Fibroblast of lung (primary cell): ENCODE measurements around the gene MESD. TPM values are rescaled to one million over a fixed set of nuclear protein-coding genes. Genes with fewer than 3 reads are reported as not detected.
A peak's percentile ranks its signal among the peaks of the same experiment; 100 is the strongest.

Experiments used
- DNase-seq, 2 donors: peaks; one replicate each; pipeline versions ENCODE4 v3.0.0 to v3.0.0-alpha.2; 2010; ENCODE audit warnings: low read depth in 2 of 2
- H2AFZ ChIP-seq: 2 replicates; pipeline ENCODE4 v1.5.1; 2012; ENCODE audit warnings: low read length, control low read depth, inconsistent platforms
- H3K27ac ChIP-seq: 2 replicates; pipeline ENCODE4 v1.5.1; 2011; ENCODE audit warnings: low read length, control low read depth; ENCODE audit not compliant: insufficient read depth
- H3K27me3 ChIP-seq: 2 replicates; pipeline ENCODE4 v1.5.1; 2011; ENCODE audit warnings: mild to moderate bottlenecking, low read length; ENCODE audit not compliant: control insufficient read depth, insufficient read depth
- H3K36me3 ChIP-seq: 2 replicates; pipeline ENCODE4 v1.5.1; 2011; ENCODE audit warnings: low read length; ENCODE audit not compliant: control insufficient read depth, insufficient read depth
- H3K4me1 ChIP-seq: 2 replicates; pipeline ENCODE4 v1.5.1; 2011; ENCODE audit warnings: low read length; ENCODE audit not compliant: control insufficient read depth, insufficient read depth; ENCODE audit errors: extremely low read depth
- H3K4me2 ChIP-seq: 2 replicates; pipeline ENCODE4 v1.5.1; 2011; ENCODE audit warnings: low read length, control low read depth; ENCODE audit not compliant: insufficient read depth; ENCODE audit errors: extremely low read depth
- H3K4me3 ChIP-seq, 4 experiments: fragments of 200-600 bp in 1 of 4; sonication (generic) in 1 of 4; replicated peaks in 1 of 4; 2 replicates each; pipeline ENCODE4 v1.5.1; 2011 to 2016; ENCODE audit warnings: low read length in 4 of 4, low read depth in 3 of 4, mild to moderate bottlenecking in 3 of 4, control low read depth in 2 of 4, inconsistent platforms in 1 of 4, mixed read lengths in 1 of 4; ENCODE audit not compliant: insufficient read depth in 1 of 4; ENCODE audit errors: control extremely low read depth in 1 of 4
- H3K79me2 ChIP-seq: 2 replicates; pipeline ENCODE4 v1.5.1; 2012; ENCODE audit warnings: mild to moderate bottlenecking, low read length, inconsistent platforms; ENCODE audit not compliant: control insufficient read depth, insufficient read depth
- H3K9ac ChIP-seq: 2 replicates; pipeline ENCODE4 v1.5.1; 2011; ENCODE audit warnings: mild to moderate bottlenecking, low read length, control low read depth; ENCODE audit not compliant: insufficient read depth
- H3K9me3 ChIP-seq: 2 replicates; pipeline ENCODE4 v1.5.1; 2012; ENCODE audit warnings: low read depth, low read length; ENCODE audit not compliant: control insufficient read depth, insufficient read depth
- H4K20me1 ChIP-seq: 2 replicates; pipeline ENCODE4 v1.5.1; 2011; ENCODE audit warnings: low read length; ENCODE audit not compliant: control insufficient read depth, insufficient read depth; ENCODE audit errors: extremely low read depth
- CTCF ChIP-seq, 2 donors: IDR thresholded peaks in 1 of 2; conservative IDR thresholded peaks in 1 of 2; 1 replicate in 1 of 2; 2 replicates in 1 of 2; pipeline ENCODE4 v1.5.1; 2011 to 2012; ENCODE audit warnings: low read length in 2 of 2, control low read depth in 1 of 2, inconsistent platforms in 1 of 2, low read depth in 1 of 2, mild to moderate bottlenecking in 1 of 2
- EZH2 ChIP-seq: IDR thresholded peaks from 2 replicates; pipeline ENCODE4 v1.5.1; 2012; ENCODE audit warnings: low read length, control low read depth, mild to moderate bottlenecking; ENCODE audit errors: missing control alignments
- polyA plus RNA-seq, 2 donors: library from polyadenylated mRNA; depleted of rRNA in 1 of 2; stranded (reverse) in 1 of 2; unstranded in 1 of 2; fragments of >200 nt; gene quantifications; 2 replicates each; pipeline ENCODE4 v1.2.1, GENCODE V29; 2011 to 2012; ENCODE audit warnings: missing spikeins in 1 of 2
- total RNA-seq: library from RNA; depleted of rRNA; stranded (reverse); fragments of >200 nt; gene quantifications from 2 replicates; pipeline ENCODE4 v1.2.1, GENCODE V29; 2014

The MESD gene
- total and polyA plus RNA-seq, 2 donors (not counting 1 experiment from before 2014, with no cell fraction given): 21.3 to 26.0 TPM

GRCh38 chr15:80912673-80913072, 76.9 kb downstream of the MESD start:
- no peak overlapping the region for H3K27ac ChIP-seq
- no peak overlapping the region for H3K4me3 ChIP-seq
- no peak overlapping the region for H3K4me2 ChIP-seq
- no peaks in the 10 kb centered on the region for H3K9me3 ChIP-seq
- no peaks in the 10 kb centered on the region for H3K27me3 ChIP-seq
- no peaks in the 10 kb centered on the region for H3K4me1 ChIP-seq
- H4K20me1 ChIP-seq: no peaks in the 10 kb centered on the region
- no peak for DNase-seq
- no peak overlapping the region for H2AFZ ChIP-seq
- no peak for TF ChIP-seq CTCF (conservative IDR thresholded peaks at IDR 0.05 in 1 of 2, IDR thresholded peaks at IDR 0.05 in 1 of 2; ENCODE audit: low read depth in 1 of 2, low read length in 2 of 2)
- TF ChIP-seq EZH2: no peak
- H3K36me3 ChIP-seq: peaks cover 20% of the 10 kb centered on the region
- no peaks in the 10 kb centered on the region for H3K79me2 ChIP-seq
- H3K9ac ChIP-seq: no peak overlapping the region

GRCh38 chr15:80911821-80912220, 77.8 kb downstream of the MESD start:
- DNase-seq: no peak
- H4K20me1 ChIP-seq: no peaks in the 10 kb centered on the region
- H3K4me2 ChIP-seq: no peak overlapping the region
- H3K4me3 ChIP-seq: no peak overlapping the region
- H3K27ac ChIP-seq: no peak overlapping the region
- H3K9me3 ChIP-seq: no peaks in the 10 kb centered on the region
- no peaks in the 10 kb centered on the region for H3K79me2 ChIP-seq
- peaks cover 18% of the 10 kb centered on the region for H3K36me3 ChIP-seq
- H3K4me1 ChIP-seq: no peaks in the 10 kb centered on the region
- TF ChIP-seq EZH2: no peak
- no peak overlapping the region for H2AFZ ChIP-seq
- no peaks in the 10 kb centered on the region for H3K27me3 ChIP-seq
- H3K9ac ChIP-seq: no peak overlapping the region

- H4K20me1 ChIP-seq: no peaks in the 10 kb centered on the region
- TF ChIP-seq CTCF (conservative IDR thresholded peaks at IDR 0.05 in 1 of 2, IDR thresholded peaks at IDR 0.05 in 1 of 2; ENCODE audit: low read depth in 1 of 2, low read length in 2 of 2): no peak
- TF ChIP-seq EZH2: no peak
- H3K79me2 ChIP-seq: no peaks in the 10 kb centered on the region
- H3K4me3 ChIP-seq: no peak overlapping the region
- no peak overlapping the region for H3K9ac ChIP-seq
- no peaks in the 10 kb centered on the region for H3K4me1 ChIP-seq
- H3K27ac ChIP-seq: no peak overlapping the region
- peaks cover 21% of the 10 kb centered on the region for H3K36me3 ChIP-seq
- H3K27me3 ChIP-seq: no peaks in the 10 kb centered on the region
- peak; percentile 27 to 50 for DNase-seq
- no peak overlapping the region for H3K4me2 ChIP-seq
- no peak overlapping the region for H2AFZ ChIP-seq
- no peaks in the 10 kb centered on the region for H3K9me3 ChIP-seq
Observed at GRCh38 chr15:80906159-80906766, 83.4 kb downstream of the MESD start.
